ENCODE measurements around the gene ACCS.

DNA sequence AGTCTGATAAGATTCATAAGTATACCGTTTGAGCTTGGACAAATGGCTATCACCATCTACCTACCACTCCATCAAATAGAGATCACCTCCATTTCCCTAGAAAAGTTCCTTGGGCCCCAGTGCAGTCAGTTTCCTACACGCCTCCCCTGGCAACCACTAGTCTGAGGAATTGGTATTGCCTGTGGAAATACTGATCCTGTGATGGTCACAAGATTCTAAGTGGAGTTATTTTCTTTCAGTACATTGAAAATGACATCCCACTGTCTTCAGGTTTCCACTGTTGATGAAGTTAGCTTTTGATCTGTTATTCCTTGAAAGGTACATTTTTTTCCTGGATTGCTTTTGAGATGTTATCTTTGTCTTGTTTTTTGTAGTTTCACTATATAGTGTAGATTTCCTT lies 22.9 kb upstream of the ACCS start:
- TF ChIP-seq, protein P1, sequence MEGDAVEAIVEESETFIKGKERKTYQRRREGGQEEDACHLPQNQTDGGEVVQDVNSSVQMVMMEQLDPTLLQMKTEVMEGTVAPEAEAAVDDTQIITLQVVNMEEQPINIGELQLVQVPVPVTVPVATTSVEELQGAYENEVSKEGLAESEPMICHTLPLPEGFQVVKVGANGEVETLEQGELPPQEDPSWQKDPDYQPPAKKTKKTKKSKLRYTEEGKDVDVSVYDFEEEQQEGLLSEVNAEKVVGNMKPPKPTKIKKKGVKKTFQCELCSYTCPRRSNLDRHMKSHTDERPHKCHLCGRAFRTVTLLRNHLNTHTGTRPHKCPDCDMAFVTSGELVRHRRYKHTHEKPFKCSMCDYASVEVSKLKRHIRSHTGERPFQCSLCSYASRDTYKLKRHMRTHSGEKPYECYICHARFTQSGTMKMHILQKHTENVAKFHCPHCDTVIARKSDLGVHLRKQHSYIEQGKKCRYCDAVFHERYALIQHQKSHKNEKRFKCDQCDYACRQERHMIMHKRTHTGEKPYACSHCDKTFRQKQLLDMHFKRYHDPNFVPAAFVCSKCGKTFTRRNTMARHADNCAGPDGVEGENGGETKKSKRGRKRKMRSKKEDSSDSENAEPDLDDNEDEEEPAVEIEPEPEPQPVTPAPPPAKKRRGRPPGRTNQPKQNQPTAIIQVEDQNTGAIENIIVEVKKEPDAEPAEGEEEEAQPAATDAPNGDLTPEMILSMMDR (IDR thresholded peaks at IDR 0.05): no peak
- no peak for TF ChIP-seq POLR2A (IDR thresholded peaks at IDR 0.05)
